Esophagus squamous epithelium (tissue), 5 donors: ENCODE data around the gene PIEZO1. TPM values are rescaled to one million over a fixed set of nuclear protein-coding genes. Genes with fewer than 3 reads are reported as not detected.

Experiments
- DNase-seq: peaks from one replicate; lab custom pipeline; 2025; lab: John Stamatoyannopoulos, UW
- H3K27ac ChIP-seq, 4 donors: fragments of 200-600 bp; sonication (generic); one replicate each; pipeline ENCODE4 v1.5.1; 2016 to 2019; ENCODE audit warnings: mild to moderate bottlenecking in 1 of 4
- H3K27me3 ChIP-seq, 4 donors: fragments of 200-600 bp; sonication (generic); 1 replicate in 3 of 4; 2 replicates in 1 of 4; pipeline versions ENCODE4 v1.5.1 to v1.6.0; 2017 to 2021; ENCODE audit warnings: antibody characterized with exemption in 1 of 4
- H3K36me3 ChIP-seq, 3 donors: fragments of 200-600 bp; sonication (generic); one replicate each; pipeline ENCODE4 v1.5.1; 2016 to 2019
- H3K4me1 ChIP-seq, 3 donors: fragments of 200-600 bp; sonication (generic); one replicate each; pipeline ENCODE4 v1.5.1; 2017 to 2019
- H3K4me3 ChIP-seq, 4 donors: fragments of 200-600 bp; sonication (generic); 1 replicate in 3 of 4; 2 replicates in 1 of 4; pipeline ENCODE4 v1.5.1; 2016 to 2019; ENCODE audit warnings: mild to moderate bottlenecking in 2 of 4, moderate library complexity in 1 of 4
- H3K9me3 ChIP-seq, 3 donors: fragments of 200-600 bp; sonication (generic); one replicate each; pipeline ENCODE4 v1.5.1; 2016 to 2019
- POLR2A ChIP-seq, 4 donors: fragments of 450-650 bp; IDR thresholded peaks; one replicate each; pipeline ENCODE4 v1.6.1; 2017; ENCODE audit warnings: antibody characterized with exemption in 4 of 4, mild to moderate bottlenecking in 4 of 4, moderate library complexity in 3 of 4
- WGBS, 2 donors: methylation state at CpG; one replicate each; pipeline ENCODE4 v1.1.5; 2018; 5-methylcytosine and 5-hydroxymethylcytosine counted together
- intact Hi-C: fragments of 100-400 bp; cut with DNase I; formaldehyde crosslinking; loops from one replicate; pipeline ENCODE4 v1.15.0; 2022
- total RNA-seq, 4 donors: library from RNA; depleted of rRNA; stranded (reverse); fragments of >200 nt; gene quantifications; one replicate each; pipeline ENCODE4 v1.1.0, GENCODE V29; 2016
- TF ChIP-seq, protein P1 (sequence below), 6 experiments: fragments of 450-650 bp in 4 of 6; fragments of 200-600 bp in 2 of 6; sonication (generic) in 2 of 6; IDR thresholded peaks; one replicate each; pipeline ENCODE4 v1.5.1; 2016 to 2019; ENCODE audit warnings: antibody characterized with exemption in 6 of 6, mild to moderate bottlenecking in 4 of 6, moderate library complexity in 4 of 6
- donor health status: DM: yes; HTN: yes; CAD: no.

Gene PIEZO1
- total RNA-seq, 4 donors from 2014 or later, result 46.0 to 131 (median 103) TPM

DNA sequence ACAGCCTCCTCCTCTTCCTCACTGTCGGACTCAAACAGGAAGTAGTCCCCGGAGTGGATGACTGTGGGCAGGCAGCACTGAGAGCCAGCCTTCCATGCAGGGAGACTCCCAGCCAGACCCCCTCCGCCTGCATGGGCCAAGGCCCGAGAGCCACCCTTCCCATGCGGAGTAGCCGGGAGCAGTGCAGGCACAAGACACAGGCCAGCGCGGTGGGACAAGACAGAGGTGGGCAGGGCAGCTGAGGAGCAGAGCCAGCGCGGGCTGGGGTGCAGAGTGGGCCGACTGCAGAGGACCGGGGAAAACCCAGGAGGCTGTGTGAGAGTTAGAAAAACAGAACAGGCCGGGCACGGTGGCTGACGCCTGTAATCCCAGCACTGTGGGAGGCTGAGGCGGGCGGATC is 61.1 kb downstream of the PIEZO1 start:
- DNase-seq, result no peak
- intact Hi-C loops, result no loop called here
- no peaks in the 10 kb centered on the region for H3K4me1 ChIP-seq
- no peak overlapping the region for H3K4me3 ChIP-seq
- no peak overlapping the region for H3K27ac ChIP-seq
- no peaks in the 10 kb centered on the region for H3K9me3 ChIP-seq
- WGBS, 2 donors, result 94 to 97% methylated on average over 7 to 11 of the region's 17 CpGs
- TF ChIP-seq, protein P1, sequence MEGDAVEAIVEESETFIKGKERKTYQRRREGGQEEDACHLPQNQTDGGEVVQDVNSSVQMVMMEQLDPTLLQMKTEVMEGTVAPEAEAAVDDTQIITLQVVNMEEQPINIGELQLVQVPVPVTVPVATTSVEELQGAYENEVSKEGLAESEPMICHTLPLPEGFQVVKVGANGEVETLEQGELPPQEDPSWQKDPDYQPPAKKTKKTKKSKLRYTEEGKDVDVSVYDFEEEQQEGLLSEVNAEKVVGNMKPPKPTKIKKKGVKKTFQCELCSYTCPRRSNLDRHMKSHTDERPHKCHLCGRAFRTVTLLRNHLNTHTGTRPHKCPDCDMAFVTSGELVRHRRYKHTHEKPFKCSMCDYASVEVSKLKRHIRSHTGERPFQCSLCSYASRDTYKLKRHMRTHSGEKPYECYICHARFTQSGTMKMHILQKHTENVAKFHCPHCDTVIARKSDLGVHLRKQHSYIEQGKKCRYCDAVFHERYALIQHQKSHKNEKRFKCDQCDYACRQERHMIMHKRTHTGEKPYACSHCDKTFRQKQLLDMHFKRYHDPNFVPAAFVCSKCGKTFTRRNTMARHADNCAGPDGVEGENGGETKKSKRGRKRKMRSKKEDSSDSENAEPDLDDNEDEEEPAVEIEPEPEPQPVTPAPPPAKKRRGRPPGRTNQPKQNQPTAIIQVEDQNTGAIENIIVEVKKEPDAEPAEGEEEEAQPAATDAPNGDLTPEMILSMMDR (IDR thresholded peaks at IDR 0.05), result no peak
- TF ChIP-seq POLR2A (IDR thresholded peaks at IDR 0.05), result no peak
- no peaks in the 10 kb centered on the region for H3K27me3 ChIP-seq
- H3K36me3 ChIP-seq, result peaks cover 80 to 94% (median 86%) of the 10 kb centered on the region in 3 donors

DNA sequence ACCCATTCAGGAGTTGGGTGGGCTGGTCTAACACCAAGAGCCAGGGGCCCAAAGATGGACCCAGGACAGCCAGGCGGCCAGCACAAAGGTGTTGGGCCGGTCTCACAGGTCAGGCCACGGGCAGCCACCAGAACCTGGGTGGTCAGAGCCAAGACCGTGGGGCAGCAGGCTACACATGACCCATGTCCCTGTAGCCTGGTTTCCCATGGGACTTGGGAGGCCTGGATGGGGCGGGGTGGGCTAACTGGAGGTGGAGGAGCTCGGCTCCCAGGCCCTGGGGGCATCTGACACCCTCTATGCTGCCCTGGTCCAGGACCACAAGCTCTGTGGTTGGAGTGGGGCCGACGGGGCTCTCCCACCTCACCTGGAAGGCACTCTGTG is 61.5 kb downstream of the PIEZO1 start:
- no peaks in the 10 kb centered on the region for H3K4me1 ChIP-seq
- peaks cover 83 to 98% (median 90%) of the 10 kb centered on the region in 3 donors for H3K36me3 ChIP-seq
- no peaks in the 10 kb centered on the region for H3K9me3 ChIP-seq
- 100% methylated on average over 4 of the region's 8 CpGs; no CpG with 5 or more reads in 1 of the 2 donors for WGBS, 2 donors
- intact Hi-C loops, result no loop called here
- no peaks in the 10 kb centered on the region for H3K27me3 ChIP-seq
- no peak overlapping the region for H3K27ac ChIP-seq
- TF ChIP-seq POLR2A (IDR thresholded peaks at IDR 0.05), result no peak
- TF ChIP-seq, protein P1 (IDR thresholded peaks at IDR 0.05), result no peak
- no peak for DNase-seq
- H3K4me3 ChIP-seq, result no peak overlapping the region

DNA sequence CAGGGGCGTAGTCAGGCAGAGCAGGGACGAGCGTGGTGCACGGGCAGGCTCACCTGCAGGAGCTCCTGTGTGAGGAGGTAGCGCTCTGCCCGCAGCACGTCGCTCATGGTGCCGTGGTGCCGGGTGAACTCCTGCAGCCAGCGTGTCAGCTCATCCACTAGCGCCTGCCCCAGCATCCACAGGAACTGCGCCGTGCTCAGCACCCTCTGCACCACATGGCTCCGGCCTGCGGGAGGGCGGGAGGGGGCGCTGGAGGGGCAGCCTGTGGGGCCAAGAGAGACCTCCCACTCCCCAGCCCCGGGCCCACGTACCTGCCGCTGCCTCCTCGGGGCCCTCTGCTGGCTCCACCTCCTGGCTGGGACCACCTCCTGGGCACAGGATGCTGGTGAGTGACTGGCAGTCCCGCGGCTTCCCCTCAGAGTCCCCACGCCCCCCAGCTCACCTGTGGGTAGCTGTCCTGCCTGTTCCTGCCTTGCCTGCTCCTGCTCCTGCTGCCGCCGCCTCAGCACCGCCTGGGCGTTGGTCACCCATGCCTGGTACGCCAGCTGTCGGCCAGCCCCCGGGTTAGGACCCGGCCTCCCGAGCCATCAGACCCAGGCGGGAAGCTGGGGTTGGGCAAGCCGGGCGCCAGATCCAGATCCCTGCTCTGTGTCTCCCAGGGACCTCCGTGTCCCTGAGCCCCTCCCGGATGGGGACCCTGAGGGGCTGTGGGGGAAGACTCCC is 62.1 kb downstream of the PIEZO1 start:
- 77 to 90% methylated on average over 12 to 16 of the region's 39 CpGs for WGBS, 2 donors
- intact Hi-C loops, result no loop called here
- H3K27ac ChIP-seq, result no peak overlapping the region
- peaks cover 83 to 100% (median 89%) of the 10 kb centered on the region in 3 donors for H3K36me3 ChIP-seq
- H3K27me3 ChIP-seq, result no peaks in the 10 kb centered on the region
- no peak overlapping the region for H3K4me3 ChIP-seq
- no peak for TF ChIP-seq POLR2A (IDR thresholded peaks at IDR 0.05)
- TF ChIP-seq, protein P1 (IDR thresholded peaks at IDR 0.05), result no peak
- DNase-seq, result no peak
- no peaks in the 10 kb centered on the region for H3K4me1 ChIP-seq
- no peaks in the 10 kb centered on the region for H3K9me3 ChIP-seq

DNA sequence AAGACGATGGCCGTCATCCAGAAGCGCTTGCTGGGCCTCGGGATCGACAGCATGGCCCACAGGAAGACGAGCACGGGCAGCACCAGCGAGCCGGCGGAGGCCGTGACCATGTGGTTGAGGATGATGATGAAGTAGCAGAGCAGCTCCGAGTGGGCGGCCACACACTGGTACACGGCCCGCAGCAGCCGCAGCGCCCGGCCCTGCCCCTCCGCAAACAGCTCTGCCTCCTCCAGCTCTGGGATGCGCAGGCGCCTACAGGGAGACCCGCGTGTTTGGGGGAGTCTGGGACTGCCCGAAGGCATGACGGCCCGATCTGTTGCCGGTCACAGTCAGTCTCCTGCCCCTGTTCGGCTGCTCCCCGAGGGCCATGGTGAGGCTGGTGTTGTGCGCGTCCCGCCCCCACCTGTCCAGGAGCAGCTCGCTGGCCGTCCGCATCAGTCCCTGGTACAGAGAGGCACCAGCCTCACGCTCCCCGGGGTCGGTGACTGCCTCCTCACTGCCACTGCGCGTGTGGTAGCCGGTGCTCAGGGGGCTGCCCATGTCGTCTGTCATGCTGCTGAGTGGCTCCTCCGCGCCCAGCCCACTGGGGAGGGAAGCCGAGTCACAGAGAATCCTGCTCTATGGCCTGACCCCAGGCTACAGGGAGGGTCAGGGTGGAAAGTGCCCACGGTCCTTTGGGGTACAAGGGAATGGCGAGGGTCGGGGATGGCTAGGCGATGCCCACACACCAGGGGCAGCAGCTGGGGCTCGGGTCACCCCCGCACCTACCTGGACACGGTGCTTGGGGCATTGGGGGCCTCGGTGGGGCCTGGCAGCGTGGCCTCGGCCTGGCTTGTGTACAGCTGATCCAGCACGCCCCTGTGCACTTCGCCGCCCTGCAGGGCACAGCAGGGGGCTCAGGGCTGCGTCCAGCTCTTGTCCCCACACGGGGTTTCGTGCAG is 62.9 kb downstream of the PIEZO1 start:
- Histone ChIP-seq H3K4me3 (no peak overlapping the region), H3K27me3 (no peaks in the 10 kb centered on the region), H3K9me3 (no peaks in the 10 kb centered on the region), H3K4me1 (no peaks in the 10 kb centered on the region), H3K27ac (no peak overlapping the region), H3K36me3 (peaks cover 85 to 100% (median 87%) of the 10 kb centered on the region in 3 donors)
- no peak for TF ChIP-seq POLR2A (IDR thresholded peaks at IDR 0.05)
- TF ChIP-seq, protein P1 (IDR thresholded peaks at IDR 0.05), result no peak
- 98% methylated on average over 16 of the region's 61 CpGs; no CpG with 5 or more reads in 1 of the 2 donors for WGBS, 2 donors
- DNase-seq, result no peak
- intact Hi-C loops, result no loop called here

DNA sequence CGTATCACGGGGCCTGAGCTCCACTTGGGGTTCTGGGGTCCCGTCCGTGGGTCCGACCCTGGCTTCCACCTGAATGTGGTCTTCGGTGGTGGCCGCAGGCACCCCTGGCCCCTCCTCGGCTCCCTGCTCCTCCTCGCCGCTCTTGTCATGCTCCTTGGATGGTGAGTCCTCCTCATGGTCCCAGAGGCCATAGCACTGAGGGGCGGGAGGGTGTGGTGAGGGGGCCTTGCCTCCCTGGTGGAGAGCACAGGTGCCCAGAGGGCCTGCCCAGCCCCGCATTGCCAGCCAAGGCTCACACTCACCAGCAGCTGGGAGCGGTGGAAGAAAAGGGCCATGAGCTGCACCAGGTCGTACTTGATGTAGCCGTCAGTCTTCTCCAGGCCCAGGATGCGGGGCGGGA is 63.8 kb downstream of the PIEZO1 start:
- H3K27ac ChIP-seq, result no peak overlapping the region
- H3K4me1 ChIP-seq, result no peaks in the 10 kb centered on the region
- peaks cover 85 to 100% (median 87%) of the 10 kb centered on the region in 3 donors for H3K36me3 ChIP-seq
- H3K4me3 ChIP-seq, result no peak overlapping the region
- TF ChIP-seq, protein P1 (IDR thresholded peaks at IDR 0.05), result no peak
- TF ChIP-seq POLR2A (IDR thresholded peaks at IDR 0.05), result no peak
- DNase-seq, result no peak
- no peaks in the 10 kb centered on the region for H3K9me3 ChIP-seq
- intact Hi-C loops, result no loop called here
- WGBS, 2 donors, result 95 to 97% methylated on average over 6 to 9 of the region's 17 CpGs
- H3K27me3 ChIP-seq, result no peaks in the 10 kb centered on the region
